GM10266 (cell line): ENCODE results near the gene PEG3.

ENCODE experiments used
- DNase-seq: peaks from one replicate; pipeline ENCODE4 v3.0.0; 2012; ENCODE audit errors: extremely low spot score
- TF ChIP-seq, protein P1 (sequence below): IDR thresholded peaks from 2 replicates; pipeline ENCODE4 v1.5.1; 2012; ENCODE audit warnings: mild to moderate bottlenecking, low read depth; ENCODE audit not compliant: control insufficient read depth, insufficient read depth; ENCODE audit errors: missing control alignments

Gene PEG3

DNA sequence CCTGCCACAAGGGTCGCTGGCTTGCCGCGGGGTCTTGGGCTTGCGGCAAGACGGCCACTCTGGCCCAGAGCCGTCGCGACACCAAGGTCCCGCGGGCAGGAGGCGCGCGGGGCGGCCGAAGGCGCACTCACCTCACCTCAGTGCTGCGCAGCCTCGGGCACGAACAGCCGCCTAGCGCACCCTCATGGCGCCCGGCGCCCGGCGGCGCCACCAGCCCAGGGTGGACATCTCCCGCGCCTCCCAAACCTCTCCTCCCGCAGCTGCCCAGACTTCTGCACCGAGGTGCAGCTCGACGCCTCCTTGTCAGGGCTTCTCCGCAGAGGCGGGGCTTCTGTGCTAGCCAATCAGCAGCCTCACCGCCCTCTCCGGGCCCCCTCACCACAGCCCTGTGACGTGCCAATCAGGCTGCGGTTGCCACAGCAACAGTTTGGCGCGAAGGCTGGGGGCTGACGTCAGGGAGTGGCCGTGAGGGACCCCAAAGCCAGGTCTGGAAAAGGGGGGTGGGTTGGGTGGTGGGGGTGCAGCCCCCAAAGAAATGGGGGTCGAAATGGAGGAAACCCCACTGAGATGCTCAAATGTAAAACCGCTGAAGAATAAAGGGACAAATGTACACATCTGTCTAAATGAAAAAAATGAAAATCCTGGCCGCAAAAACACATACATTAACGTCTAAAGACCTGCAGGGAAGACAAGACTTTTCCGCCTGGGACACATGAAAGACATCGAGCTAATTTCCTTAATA is at the start of gene PEG3, which contains the start of gene ZIM2:
Gene PEG3 (minus strand): TSS at position 276 of the 742 bp plus-strand sequence. CDS start 16,071 bp downstream, outside the sequence.
Gene ZIM2 (minus strand): TSS at position 276 of the 742 bp plus-strand sequence. CDS start 16,449 bp downstream, outside the sequence.
- TF ChIP-seq, protein P1, sequence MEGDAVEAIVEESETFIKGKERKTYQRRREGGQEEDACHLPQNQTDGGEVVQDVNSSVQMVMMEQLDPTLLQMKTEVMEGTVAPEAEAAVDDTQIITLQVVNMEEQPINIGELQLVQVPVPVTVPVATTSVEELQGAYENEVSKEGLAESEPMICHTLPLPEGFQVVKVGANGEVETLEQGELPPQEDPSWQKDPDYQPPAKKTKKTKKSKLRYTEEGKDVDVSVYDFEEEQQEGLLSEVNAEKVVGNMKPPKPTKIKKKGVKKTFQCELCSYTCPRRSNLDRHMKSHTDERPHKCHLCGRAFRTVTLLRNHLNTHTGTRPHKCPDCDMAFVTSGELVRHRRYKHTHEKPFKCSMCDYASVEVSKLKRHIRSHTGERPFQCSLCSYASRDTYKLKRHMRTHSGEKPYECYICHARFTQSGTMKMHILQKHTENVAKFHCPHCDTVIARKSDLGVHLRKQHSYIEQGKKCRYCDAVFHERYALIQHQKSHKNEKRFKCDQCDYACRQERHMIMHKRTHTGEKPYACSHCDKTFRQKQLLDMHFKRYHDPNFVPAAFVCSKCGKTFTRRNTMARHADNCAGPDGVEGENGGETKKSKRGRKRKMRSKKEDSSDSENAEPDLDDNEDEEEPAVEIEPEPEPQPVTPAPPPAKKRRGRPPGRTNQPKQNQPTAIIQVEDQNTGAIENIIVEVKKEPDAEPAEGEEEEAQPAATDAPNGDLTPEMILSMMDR, result no peak
- no peak for DNase-seq

DNA sequence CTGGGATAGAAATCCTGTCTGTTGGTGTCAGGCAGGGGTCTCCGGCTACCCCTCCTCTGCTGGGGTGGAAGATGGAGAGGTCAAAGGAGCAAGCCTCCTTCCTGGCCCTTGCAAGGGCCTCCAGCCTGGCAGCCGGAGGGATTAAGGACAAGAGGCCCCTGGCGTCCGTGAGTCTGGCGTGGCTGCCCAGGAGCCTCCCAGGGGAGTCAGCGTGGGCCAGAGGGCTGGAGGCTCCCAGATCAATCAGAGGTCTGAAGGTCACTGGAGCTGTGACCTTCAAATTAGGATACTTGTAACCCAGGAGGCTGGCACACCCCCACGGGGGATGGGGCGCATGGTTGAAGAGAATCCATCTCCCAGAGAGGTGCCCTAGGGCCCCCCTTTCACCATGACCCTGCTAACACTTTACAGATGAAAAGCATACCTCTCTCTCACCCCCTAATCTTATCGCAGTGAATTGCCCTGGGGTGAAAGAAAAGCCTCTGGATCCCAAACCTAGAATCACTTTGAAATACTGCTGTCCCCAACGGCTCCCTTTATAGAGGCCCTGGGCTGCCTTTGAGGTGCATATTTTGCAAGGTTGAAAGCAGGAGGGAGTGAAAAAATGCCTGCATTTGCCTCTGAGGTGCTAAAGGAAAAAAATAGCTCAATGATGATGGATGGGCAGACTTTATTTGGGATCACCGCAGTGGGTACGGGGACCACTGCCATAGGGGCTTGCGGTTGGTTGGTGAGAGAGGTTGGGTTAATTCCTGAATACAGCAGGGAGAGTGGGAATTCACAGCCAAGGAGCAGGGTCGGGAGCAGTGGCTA is 44.9 kb upstream of the PEG3 start:
- DNase-seq, result no peak
- TF ChIP-seq, protein P1, result no peak

DNA sequence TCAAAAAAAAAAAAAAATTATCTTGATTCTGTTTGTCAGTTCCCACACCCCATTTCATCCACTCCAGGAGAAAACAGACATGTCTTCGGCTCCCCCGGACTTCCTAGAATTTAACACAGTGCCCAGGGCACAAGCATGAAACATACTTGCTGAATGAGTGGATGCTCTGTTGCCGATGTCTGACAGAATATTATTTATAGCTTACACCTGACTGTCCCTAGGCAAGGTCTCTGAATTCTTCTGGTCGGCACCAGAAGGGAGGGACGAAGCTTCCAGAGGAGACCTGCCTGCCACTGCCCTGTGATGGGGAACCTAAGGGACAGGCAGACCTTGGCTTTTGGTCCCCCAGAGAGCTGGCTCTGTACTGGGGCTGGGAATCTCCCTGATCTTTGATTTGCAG is 43.9 kb upstream of the PEG3 start:
- no peak for DNase-seq
- TF ChIP-seq, protein P1, result no peak

DNA sequence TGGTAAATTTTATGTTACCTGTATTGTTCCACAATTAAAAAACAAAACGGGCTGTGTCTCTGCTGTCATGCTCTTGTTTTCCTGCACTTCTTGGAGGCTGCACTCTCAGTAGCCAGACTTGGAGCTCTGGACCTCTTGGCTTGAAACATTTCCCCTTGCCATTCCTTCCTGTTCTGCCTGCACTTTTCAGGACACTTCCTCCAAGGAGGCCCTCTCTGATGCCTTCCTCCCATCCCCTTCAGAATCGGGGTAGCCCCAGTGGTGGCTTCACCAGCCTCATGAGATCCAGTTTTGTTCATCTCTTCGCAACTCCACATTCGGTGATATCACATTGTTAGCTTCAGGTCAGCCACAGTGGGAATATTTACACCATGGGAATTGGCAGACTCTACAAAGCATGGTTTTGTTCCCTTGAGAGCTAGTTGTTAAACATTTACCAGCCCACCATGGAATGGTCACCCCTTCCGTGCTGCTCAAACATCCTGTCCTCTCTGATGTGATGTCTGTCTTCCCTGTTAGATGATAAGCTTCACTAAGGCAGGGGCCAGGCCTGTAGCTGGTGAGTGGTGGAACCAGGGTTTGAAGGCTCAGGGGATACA is 40.2 kb upstream of the PEG3 start:
- no peak for DNase-seq
- TF ChIP-seq, protein P1, result no peak

DNA sequence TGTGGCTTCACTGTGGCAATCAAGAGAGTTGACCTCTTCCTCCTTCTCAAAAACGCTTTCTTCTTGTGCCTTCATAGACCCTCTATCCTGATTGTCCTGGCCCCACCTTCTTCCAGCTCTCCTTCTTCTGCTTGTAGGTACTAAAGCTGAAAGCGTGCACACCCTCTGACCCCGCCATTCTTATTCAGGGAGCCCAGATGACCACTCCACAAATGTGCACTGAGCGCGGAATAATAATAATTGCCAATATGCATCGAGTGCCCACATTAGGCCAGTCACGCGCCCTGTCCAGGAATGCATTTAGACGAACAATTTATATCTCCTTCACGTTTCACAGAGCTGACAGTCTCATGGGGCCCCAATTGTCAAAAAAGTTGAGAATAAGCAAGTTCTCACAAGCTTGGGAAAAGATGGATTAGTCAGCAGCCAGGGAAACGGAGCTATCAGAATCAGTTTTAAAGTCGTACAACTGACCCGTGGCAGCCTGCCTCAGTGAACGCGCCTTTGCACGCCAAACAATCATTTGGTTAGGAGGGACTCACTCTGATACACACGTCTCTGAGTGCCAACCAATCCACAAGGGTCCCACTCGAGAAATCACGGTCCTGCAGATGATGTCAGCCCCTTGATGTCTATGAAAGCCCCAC is 36.7 kb upstream of the PEG3 start:
- TF ChIP-seq, protein P1, result no peak
- DNase-seq, result no peak

DNA sequence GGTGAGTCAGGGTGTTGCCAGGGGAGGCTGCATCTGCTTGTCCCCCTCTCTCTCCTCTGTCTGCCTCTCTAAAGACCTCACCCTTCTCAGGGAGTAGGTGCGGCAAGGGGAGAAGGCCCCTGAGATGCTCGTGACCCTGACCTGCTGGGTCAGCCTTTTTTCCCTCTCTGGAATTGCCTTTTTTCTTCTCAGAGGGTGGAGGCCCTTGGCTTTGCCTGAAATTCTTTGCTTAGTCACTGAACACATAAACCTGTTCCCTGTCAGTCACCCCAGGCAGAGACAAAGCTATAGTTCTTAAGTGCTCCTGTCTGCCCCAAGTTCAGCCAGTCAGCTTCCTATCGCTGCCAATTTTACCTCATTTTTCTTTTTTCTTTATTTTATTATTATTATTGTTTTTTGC is 35.2 kb upstream of the PEG3 start:
- TF ChIP-seq, protein P1, result no peak
- no peak for DNase-seq
